ENCODE measurements around the gene YWHAH. TPM values are rescaled to one million over a fixed set of nuclear protein-coding genes. Genes with fewer than 3 reads are reported as not detected.

YWHAH gene
- total and polyA plus RNA-seq, 2 of the 8 experiments (the other 6 are each of a cell fraction or from before 2014, with no cell fraction given): 146 to 247 TPM

DNA sequence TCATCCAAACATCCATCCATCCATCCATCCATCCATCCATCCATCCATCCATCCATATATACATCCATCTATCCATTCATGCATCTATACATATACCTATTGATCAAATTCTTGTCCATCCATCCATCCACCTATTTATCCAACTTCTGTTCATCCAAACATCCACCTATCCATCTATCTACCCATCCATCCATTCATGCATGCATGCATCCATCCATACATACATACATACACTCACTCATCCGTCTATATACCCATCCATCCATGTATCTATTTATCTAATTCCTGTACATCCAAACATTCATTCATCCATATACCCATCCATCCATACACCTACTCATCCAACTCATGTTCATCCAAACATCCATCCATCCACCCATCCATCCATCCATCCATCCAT is 19.3 kb upstream of the YWHAH start:
- no peak overlapping the region for H3K4ac ChIP-seq (replicated peaks; ENCODE audit: insufficient read length, low read depth, low read length)
- no peaks in the 10 kb centered on the region for H3K79me2 ChIP-seq (ENCODE audit: control insufficient read depth in 1 of 2, insufficient read depth in 2 of 2, low read length in 2 of 2)
- H3K4me1 ChIP-seq (replicated peaks in 1 of 4; ENCODE audit: control insufficient read depth in 3 of 4, insufficient read depth in 4 of 4, low read length in 3 of 4): peaks cover 0 to 2% (median 0%) of the 10 kb centered on the region in 4 experiments; a peak in 1 of 7 replicates
- FAIRE-seq (no peak), DNase-seq (ENCODE audit: low read depth in 1 of 2, low spot score in 2 of 2) (no peak)
- no peak overlapping the region for H3K14ac ChIP-seq (ENCODE audit: insufficient read length)
- H3K27ac ChIP-seq (ENCODE audit: low read depth, low read length): no peak overlapping the region
- H4K91ac ChIP-seq (replicated peaks; ENCODE audit: insufficient read length, low read length): no peak overlapping the region
- ChIA-PET CTCF (ENCODE audit: partially characterized antibody) (no interaction called here), POLR2A (ENCODE audit: partially characterized antibody) (no interaction called here)
- no peak overlapping the region for H2BK12ac ChIP-seq (ENCODE audit: low read depth, low read length)
- H3K18ac ChIP-seq (ENCODE audit: extremely low read depth, low read length): no peak overlapping the region
- H2BK5ac ChIP-seq (ENCODE audit: low read depth, low read length): no peak overlapping the region
- no peaks in the 10 kb centered on the region for H3K36me3 ChIP-seq (ENCODE audit: control insufficient read depth in 2 of 4, insufficient read depth in 4 of 4, low read length in 3 of 4)
- no peak overlapping the region for H2AK5ac ChIP-seq (ENCODE audit: low read depth, low read length)
- H4K8ac ChIP-seq (ENCODE audit: extremely low read depth, insufficient read depth, low read length): no peak overlapping the region
- no peaks in the 10 kb centered on the region for H3K79me1 ChIP-seq (ENCODE audit: low read depth, low read length)
- H2BK120ac ChIP-seq (replicated peaks; ENCODE audit: low read depth, low read length): no peak overlapping the region
- H3K4me3 ChIP-seq (ENCODE audit: extremely low read depth in 1 of 4, insufficient read depth in 2 of 4, low read depth in 3 of 4, low read length in 4 of 4): no peak overlapping the region
- H2BK15ac ChIP-seq (ENCODE audit: low read length): no peak overlapping the region
- no peak overlapping the region for H4K5ac ChIP-seq (ENCODE audit: insufficient read length, low read depth, low read length)
- H3K23me2 ChIP-seq (ENCODE audit: low read depth, low read length): peaks cover 5% of the 10 kb centered on the region; the same call in 1 of the 2 replicates
- H3K9ac ChIP-seq (replicated peaks in 1 of 4; ENCODE audit: extremely low read depth in 1 of 4, low read depth in 3 of 4, low read length in 3 of 4): no peak overlapping the region
- no peak overlapping the region for H3K23ac ChIP-seq (ENCODE audit: insufficient read length)
- 74 to 100% methylated on average over 1 of the region's 1 CpG for WGBS, 2 experiments (ENCODE audit: extremely low coverage in 1 of 2, insufficient coverage in 1 of 2, insufficient read length in 1 of 2, insufficient replicate concordance in 2 of 2, low coverage in 1 of 2, low lambda C conversion rate in 2 of 2, missing lambda C conversion rate in 1 of 2)
- H4K20me1 ChIP-seq (replicated peaks in 1 of 2; ENCODE audit: control insufficient read depth in 1 of 2, insufficient read depth in 2 of 2, low read length in 2 of 2): no peaks in the 10 kb centered on the region
- no peaks in the 10 kb centered on the region for H3K27me3 ChIP-seq (replicated peaks in 1 of 4; ENCODE audit: control insufficient read depth in 3 of 4, extremely low read depth in 1 of 4, insufficient read depth in 3 of 4, low read length in 3 of 4)
- H2BK20ac ChIP-seq (ENCODE audit: low read length): no peak overlapping the region
- no peaks in the 10 kb centered on the region for H3K9me3 ChIP-seq (ENCODE audit: insufficient read depth in 2 of 2, low read depth in 1 of 2, low read length in 1 of 2)
- H2AFZ ChIP-seq (ENCODE audit: low read length): no peak overlapping the region
- H3K4me2 ChIP-seq (ENCODE audit: insufficient read depth in 1 of 2, low read depth in 2 of 2, low read length in 2 of 2): no peak overlapping the region
- H3K56ac ChIP-seq (replicated peaks; ENCODE audit: insufficient read length, low read depth, low read length): peak overlapping the region; percentile 32
- no peak for TF ChIP-seq JUND (IDR thresholded peaks at IDR 0.05; ENCODE audit: low read length)
- no peak for TF ChIP-seq SP4 (IDR thresholded peaks at IDR 0.05; ENCODE audit: low read length)
- no peak for TF ChIP-seq SRF (IDR thresholded peaks at IDR 0.05; ENCODE audit: low read depth, low read length)
- TF ChIP-seq, protein P1, sequence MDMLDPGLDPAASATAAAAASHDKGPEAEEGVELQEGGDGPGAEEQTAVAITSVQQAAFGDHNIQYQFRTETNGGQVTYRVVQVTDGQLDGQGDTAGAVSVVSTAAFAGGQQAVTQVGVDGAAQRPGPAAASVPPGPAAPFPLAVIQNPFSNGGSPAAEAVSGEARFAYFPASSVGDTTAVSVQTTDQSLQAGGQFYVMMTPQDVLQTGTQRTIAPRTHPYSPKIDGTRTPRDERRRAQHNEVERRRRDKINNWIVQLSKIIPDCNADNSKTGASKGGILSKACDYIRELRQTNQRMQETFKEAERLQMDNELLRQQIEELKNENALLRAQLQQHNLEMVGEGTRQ (IDR thresholded peaks at IDR 0.05; ENCODE audit: low read length): no peak
- no peak for TF ChIP-seq TBP (IDR thresholded peaks at IDR 0.05; ENCODE audit: low read depth, low read length)
- no peak for TF ChIP-seq SIX5 (IDR thresholded peaks at IDR 0.05; ENCODE audit: low read depth, low read length)
- TF ChIP-seq CTBP2 (IDR thresholded peaks at IDR 0.05; ENCODE audit: borderline replicate concordance, insufficient read depth, insufficient read length, low read length): no peak
- no peak for TF ChIP-seq NANOG (IDR thresholded peaks at IDR 0.05; ENCODE audit: insufficient read depth, low read depth, low read length, poor library complexity, severe bottlenecking)
- TF ChIP-seq, protein P2, sequence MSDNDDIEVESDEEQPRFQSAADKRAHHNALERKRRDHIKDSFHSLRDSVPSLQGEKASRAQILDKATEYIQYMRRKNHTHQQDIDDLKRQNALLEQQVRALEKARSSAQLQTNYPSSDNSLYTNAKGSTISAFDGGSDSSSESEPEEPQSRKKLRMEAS (IDR thresholded peaks at IDR 0.05): no peak

All from H1 (cell line).